NT2/D1 (cell line): ENCODE measurements around the gene HAO1.

Experiments used
- DNase-seq: peaks from one replicate; pipeline ENCODE4 v3.0.0-alpha.2; 2011; ENCODE audit warnings: low read depth, low spot score
- H3K27me3 ChIP-seq: 2 replicates; pipeline ENCODE4 v1.6.0; 2011; ENCODE audit warnings: mild to moderate bottlenecking; ENCODE audit not compliant: insufficient read length, insufficient read depth
- H3K36me3 ChIP-seq: 2 replicates; pipeline ENCODE4 v1.6.1; 2011; ENCODE audit warnings: mild to moderate bottlenecking, low read length, mixed read lengths; ENCODE audit not compliant: insufficient read depth, insufficient read length
- H3K4me1 ChIP-seq: 2 replicates; pipeline ENCODE4 v1.5.1; 2011; ENCODE audit not compliant: insufficient read depth, insufficient read length
- H3K4me3 ChIP-seq: 2 replicates; pipeline ENCODE4 v1.5.1; 2011; ENCODE audit warnings: low read depth; ENCODE audit not compliant: insufficient read length
- H3K9ac ChIP-seq: 2 replicates; pipeline ENCODE4 v1.6.0; 2011; ENCODE audit warnings: low read depth; ENCODE audit not compliant: insufficient read length
- H3K9me3 ChIP-seq: 2 replicates; pipeline ENCODE4 v1.5.1; 2011; ENCODE audit warnings: mild to moderate bottlenecking, low read length; ENCODE audit not compliant: insufficient read depth
- SUZ12 ChIP-seq: IDR thresholded peaks from 2 replicates; pipeline ENCODE4 v1.6.1; 2011; ENCODE audit not compliant: insufficient read length, insufficient read depth; ENCODE audit errors: extremely low read depth
- YY1 ChIP-seq: IDR thresholded peaks from 2 replicates; pipeline ENCODE4 v1.6.1; 2011; ENCODE audit not compliant: insufficient read length, insufficient read depth
- ZNF274 ChIP-seq: IDR thresholded peaks from 2 replicates; pipeline ENCODE4 v1.6.1; 2011; ENCODE audit warnings: mild to moderate bottlenecking, low read depth, low read length

Gene HAO1

GRCh38 chr20:7926767-7927166, 13.5 kb downstream of the HAO1 start:
- TF ChIP-seq YY1 (no peak), SUZ12 (no peak), ZNF274 (no peak)
- Histone ChIP-seq H3K9ac (no peak overlapping the region), H3K4me1 (no peaks in the 10 kb centered on the region), H3K4me3 (no peak overlapping the region), H3K9me3 (no peaks in the 10 kb centered on the region), H3K36me3 (no peaks in the 10 kb centered on the region), H3K27me3 (no peaks in the 10 kb centered on the region)
- DNase-seq: no peak

DNA sequence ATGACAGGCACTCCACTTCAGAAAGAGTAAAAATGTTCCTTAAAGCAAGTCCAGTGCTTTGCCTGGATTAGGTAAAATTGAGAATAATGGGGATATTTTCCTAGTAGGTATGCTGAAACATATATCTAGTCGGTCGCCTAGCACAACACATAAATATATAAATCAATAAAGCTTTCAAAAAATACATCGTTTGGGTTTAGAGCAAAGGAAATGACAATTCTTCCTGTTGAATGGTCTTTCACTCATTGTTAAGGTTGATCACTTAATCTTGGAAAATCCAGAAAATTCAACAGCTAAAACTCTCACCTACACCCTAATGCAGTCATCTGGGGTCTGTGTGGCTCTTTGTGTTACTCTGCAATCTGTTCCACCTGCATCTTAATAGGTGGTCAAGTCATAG, 13.9 kb downstream of the HAO1 start:
- Histone ChIP-seq H3K27me3 (no peaks in the 10 kb centered on the region), H3K9ac (no peak overlapping the region), H3K4me1 (no peaks in the 10 kb centered on the region), H3K36me3 (no peaks in the 10 kb centered on the region), H3K9me3 (no peaks in the 10 kb centered on the region), H3K4me3 (no peak overlapping the region)
- TF ChIP-seq YY1 (no peak), SUZ12 (no peak), ZNF274 (no peak)
- DNase-seq: no peak

- TF ChIP-seq SUZ12 (no peak), YY1 (no peak), ZNF274 (no peak)
- H3K36me3 ChIP-seq: no peaks in the 10 kb centered on the region
- H3K27me3 ChIP-seq: no peaks in the 10 kb centered on the region
- no peak for DNase-seq
- H3K9me3 ChIP-seq: no peaks in the 10 kb centered on the region
- no peak overlapping the region for H3K4me3 ChIP-seq
- no peaks in the 10 kb centered on the region for H3K4me1 ChIP-seq
- no peak overlapping the region for H3K9ac ChIP-seq
Observed at GRCh38 chr20:7924692-7925091, 15.6 kb downstream of the HAO1 start.

GRCh38 chr20:7916648-7917047, 23.6 kb downstream of the HAO1 start:
- no peaks in the 10 kb centered on the region for H3K27me3 ChIP-seq
- no peak overlapping the region for H3K9ac ChIP-seq
- DNase-seq: no peak
- H3K36me3 ChIP-seq: no peaks in the 10 kb centered on the region
- H3K4me1 ChIP-seq: no peaks in the 10 kb centered on the region
- no peak overlapping the region for H3K4me3 ChIP-seq
- H3K9me3 ChIP-seq: no peaks in the 10 kb centered on the region
- TF ChIP-seq ZNF274 (no peak), YY1 (no peak), SUZ12 (no peak)

GRCh38 chr20:7912551-7912950, 27.7 kb downstream of the HAO1 start:
- Histone ChIP-seq H3K9ac (no peak overlapping the region), H3K4me1 (no peaks in the 10 kb centered on the region), H3K36me3 (no peaks in the 10 kb centered on the region), H3K4me3 (no peak overlapping the region), H3K27me3 (no peaks in the 10 kb centered on the region), H3K9me3 (no peaks in the 10 kb centered on the region)
- no peak for DNase-seq
- no peak for TF ChIP-seq ZNF274
- TF ChIP-seq YY1: no peak
- no peak for TF ChIP-seq SUZ12

GRCh38 chr20:7911586-7912330, 28.5 kb downstream of the HAO1 start:
- Histone ChIP-seq H3K4me1 (no peaks in the 10 kb centered on the region), H3K9ac (no peak overlapping the region), H3K9me3 (no peaks in the 10 kb centered on the region), H3K36me3 (no peaks in the 10 kb centered on the region), H3K4me3 (no peak overlapping the region), H3K27me3 (no peaks in the 10 kb centered on the region)
- TF ChIP-seq SUZ12: no peak
- TF ChIP-seq YY1: no peak
- no peak for TF ChIP-seq ZNF274
- no peak for DNase-seq

- H3K9ac ChIP-seq: no peak overlapping the region
- H3K36me3 ChIP-seq: no peaks in the 10 kb centered on the region
- no peak overlapping the region for H3K4me3 ChIP-seq
- no peaks in the 10 kb centered on the region for H3K4me1 ChIP-seq
- TF ChIP-seq SUZ12 (no peak), ZNF274 (no peak), YY1 (no peak)
- DNase-seq: no peak
- no peaks in the 10 kb centered on the region for H3K27me3 ChIP-seq
- no peaks in the 10 kb centered on the region for H3K9me3 ChIP-seq
Observed at GRCh38 chr20:7908905-7909304, 31.4 kb downstream of the HAO1 start.

DNA sequence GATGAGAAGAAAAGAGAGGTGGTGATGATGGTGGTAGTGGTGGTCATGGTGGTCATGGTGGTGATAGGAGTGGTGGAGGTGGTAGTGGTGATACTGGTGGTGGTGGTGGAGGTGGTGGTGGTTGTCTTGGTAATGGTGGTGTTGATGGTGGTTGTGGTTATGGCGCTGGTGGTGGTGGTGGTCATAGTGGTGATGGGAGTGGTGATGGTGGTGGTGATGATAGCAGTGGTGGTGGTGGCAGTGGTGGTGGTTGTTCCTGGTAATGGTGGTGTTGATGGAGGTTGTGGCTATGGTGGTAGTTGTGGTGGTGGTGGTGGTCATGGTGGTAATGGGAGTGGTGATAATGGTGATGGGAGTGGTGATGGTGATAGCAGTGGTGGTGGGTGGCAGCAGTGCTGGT, 36.8 kb downstream of the HAO1 start:
- Histone ChIP-seq H3K27me3 (no peaks in the 10 kb centered on the region), H3K9ac (no peak overlapping the region), H3K4me3 (no peak overlapping the region), H3K36me3 (no peaks in the 10 kb centered on the region), H3K9me3 (no peaks in the 10 kb centered on the region), H3K4me1 (no peaks in the 10 kb centered on the region)
- no peak for DNase-seq
- TF ChIP-seq SUZ12: no peak
- TF ChIP-seq YY1: no peak
- TF ChIP-seq ZNF274: no peak
